Lower leg skin (tissue), 4 donors: ENCODE results near the gene RAP1A. TPM values are rescaled to one million over a fixed set of nuclear protein-coding genes. Genes with fewer than 3 reads are reported as not detected.

Source experiments
- DNase-seq, 2 donors: peaks; one replicate each; pipeline ENCODE4 v3.0.0-alpha.2; 2019; ENCODE audit warnings: low spot score in 2 of 2
- H3K4me3 ChIP-seq: fragments of 200-600 bp; sonication (generic); 2 replicates; pipeline ENCODE4 v1.5.1; 2017; ENCODE audit warnings: mild to moderate bottlenecking, low read depth; ENCODE audit not compliant: poor library complexity, severe bottlenecking
- CTCF ChIP-seq, 3 donors: fragments of 450-650 bp; IDR thresholded peaks; one replicate each; pipeline ENCODE4 v1.5.1; 2016; ENCODE audit warnings: antibody characterized with exemption in 3 of 3, mild to moderate bottlenecking in 3 of 3, moderate library complexity in 2 of 3
- POLR2A ChIP-seq, 2 donors: fragments of 450-650 bp; IDR thresholded peaks; one replicate each; pipeline ENCODE4 v1.6.1; 2016 to 2017; ENCODE audit warnings: antibody characterized with exemption in 2 of 2, mild to moderate bottlenecking in 1 of 2, moderate library complexity in 1 of 2
- WGBS, 2 donors: methylation state at CpG; one replicate each; pipeline ENCODE4 v1.1.5; 2018; 5-methylcytosine and 5-hydroxymethylcytosine counted together
- intact Hi-C: fragments of 100-400 bp; cut with DNase I; formaldehyde crosslinking; loops from one replicate; pipeline ENCODE4 v1.15.0; 2023; ENCODE audit warnings: low total_unique reads
- total RNA-seq, 4 donors: library from RNA; depleted of rRNA; stranded (reverse); fragments of >200 nt; gene quantifications; one replicate each; pipeline ENCODE4 v1.1.0, GENCODE V29; 2016

The RAP1A gene
- total RNA-seq, 4 donors from 2014 or later, result 25.5 to 33.8 (median 31.0) TPM

- WGBS, 2 donors, result 75 to 77% methylated on average over 3 of the region's 3 CpGs
- H3K4me3 ChIP-seq, result no peak overlapping the region
- TF ChIP-seq CTCF (IDR thresholded peaks at IDR 0.05), result no peak
- no peak for TF ChIP-seq POLR2A (IDR thresholded peaks at IDR 0.05)
- DNase-seq, result no peak
- intact Hi-C loops, result no loop called here
These were observed 115.3 kb downstream of the RAP1A start for GRCh38 chr1:111734856-111735255.

DNA sequence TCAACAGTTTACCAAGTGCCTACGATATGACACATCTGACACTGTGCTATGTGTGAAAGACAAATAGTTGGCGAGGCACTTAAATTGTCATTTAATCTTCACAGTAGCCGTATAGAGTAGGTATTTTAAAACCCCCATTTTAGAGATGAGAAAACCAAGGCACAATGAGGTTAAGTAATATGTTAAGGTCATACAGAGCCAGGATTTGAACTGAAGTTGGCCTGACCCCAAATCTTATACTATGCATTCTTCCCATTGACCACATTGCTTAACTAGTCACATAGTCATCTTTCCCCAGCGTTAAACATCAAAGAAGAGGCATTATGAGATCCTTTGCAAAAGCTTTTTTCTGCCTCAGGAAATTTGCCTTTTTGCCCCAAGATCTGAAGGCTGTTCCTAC lies 115.7 kb downstream of the RAP1A start:
- no peak for TF ChIP-seq CTCF (IDR thresholded peaks at IDR 0.05)
- TF ChIP-seq POLR2A (IDR thresholded peaks at IDR 0.05), result no peak
- H3K4me3 ChIP-seq, result no peak overlapping the region
- DNase-seq, result no peak
- intact Hi-C loops, result no loop called here
- WGBS, 2 donors, result 86 to 88% methylated on average over 4 of the region's 4 CpGs

DNA sequence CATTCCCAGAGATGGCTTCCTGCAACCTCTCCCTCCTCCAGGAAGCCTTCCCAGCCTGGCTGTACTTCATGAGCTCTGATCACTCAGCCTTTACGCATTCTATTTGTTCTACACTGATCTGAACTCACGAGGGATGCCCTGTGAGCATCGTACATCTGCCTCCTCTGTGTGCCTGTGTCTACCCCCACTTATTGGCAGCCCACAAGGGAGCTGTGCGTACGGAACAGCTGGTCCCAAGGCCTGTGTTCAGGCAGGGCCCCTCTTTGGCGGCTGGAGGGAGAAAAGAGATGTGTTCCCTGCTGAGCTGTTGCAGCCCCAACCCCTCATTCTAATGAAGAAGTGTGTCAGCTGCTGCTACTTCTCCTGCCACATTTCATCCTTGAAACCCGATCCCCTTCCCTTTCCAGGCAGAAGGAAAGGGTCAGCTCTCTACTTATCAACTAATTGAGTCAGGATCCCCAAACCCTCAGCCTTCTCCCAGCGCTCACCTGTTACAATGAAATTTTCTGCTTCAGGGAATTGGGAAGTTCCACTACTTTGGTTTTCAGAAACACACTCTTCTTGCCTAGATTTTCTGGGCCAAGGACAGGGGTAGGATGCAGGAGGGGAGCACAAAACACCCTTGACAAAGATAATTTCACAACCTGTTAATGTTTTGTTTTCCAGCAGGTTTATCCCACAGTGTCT lies 116.4 kb downstream of the RAP1A start:
- 87 to 93% methylated on average over 8 of the region's 8 CpGs for WGBS, 2 donors
- peak in 1 of 2 donors; percentile 50 for DNase-seq
- TF ChIP-seq POLR2A (IDR thresholded peaks at IDR 0.05), result no peak
- TF ChIP-seq CTCF (IDR thresholded peaks at IDR 0.05), result no peak
- H3K4me3 ChIP-seq, result no peak overlapping the region
- intact Hi-C loops, result no loop called here

GRCh38 chr1:111736548-111737215 lies 117.1 kb downstream of the RAP1A start:
- intact Hi-C loops, result no loop called here
- H3K4me3 ChIP-seq, result no peak overlapping the region
- peak in 1 of 2 donors; percentile 88 for DNase-seq
- 56 to 61% methylated on average over 4 of the region's 4 CpGs for WGBS, 2 donors
- TF ChIP-seq POLR2A (IDR thresholded peaks at IDR 0.05) (no peak), CTCF (IDR thresholded peaks at IDR 0.05) (no peak)

DNA sequence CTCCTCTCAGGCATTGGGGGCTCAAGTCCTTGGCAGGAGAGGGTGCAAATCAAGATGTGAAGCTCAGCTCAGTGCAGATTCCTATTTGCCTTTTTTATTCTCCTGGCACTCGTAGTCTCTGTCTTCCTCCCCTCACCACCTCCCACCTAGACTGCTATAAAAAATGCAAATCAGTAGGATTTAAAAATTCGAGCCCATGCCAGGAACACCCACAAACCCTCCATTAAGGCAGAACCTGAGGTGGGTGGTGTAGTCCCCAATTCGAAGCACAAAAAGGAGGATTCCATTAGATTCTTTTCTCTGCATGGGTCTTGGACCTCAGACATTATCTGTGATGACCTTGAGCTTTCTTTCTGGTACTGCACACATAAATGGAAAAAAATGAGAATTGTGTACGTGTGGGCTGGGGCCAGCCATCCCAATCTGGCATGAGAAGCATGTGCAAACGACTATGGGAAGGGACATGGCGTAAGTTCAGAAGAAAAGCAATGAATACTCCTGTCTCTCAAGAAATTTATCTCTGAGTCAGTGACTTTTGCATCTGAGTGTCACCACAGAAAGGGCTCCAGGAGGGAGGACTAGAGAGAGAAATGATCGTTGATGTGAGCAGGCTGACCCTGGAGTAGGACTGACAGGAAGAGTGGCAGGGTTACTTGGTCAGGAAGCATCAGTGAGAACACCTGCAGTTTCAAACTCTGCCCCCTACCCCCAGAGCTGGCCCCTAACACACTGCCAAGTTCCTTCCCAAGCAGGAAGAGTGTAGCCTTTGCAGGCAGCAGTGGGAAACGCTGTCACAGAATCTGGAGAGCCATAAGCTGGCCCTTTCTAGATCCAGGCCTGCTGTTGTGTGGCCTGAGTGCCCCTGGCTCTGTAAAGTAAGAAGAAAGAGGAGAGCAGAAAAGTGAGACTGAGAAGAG lies 117.9 kb downstream of the RAP1A start:
- peak in 1 of 2 donors; percentile 82 for DNase-seq
- intact Hi-C loops, result no loop called here
- WGBS, 2 donors, result 40 to 49% methylated on average over 8 of the region's 8 CpGs
- TF ChIP-seq CTCF (IDR thresholded peaks at IDR 0.05), result no peak
- TF ChIP-seq POLR2A (IDR thresholded peaks at IDR 0.05), result no peak
- H3K4me3 ChIP-seq, result no peak overlapping the region
